ENCODE measurements around the gene ME3.
A peak's percentile ranks its signal among the peaks of the same experiment; 100 is the strongest.
"Not testable (repeated sequence)": the region's sequence is repeated elsewhere in the genome, so short reads cannot be mapped to it uniquely, and the experiment has no call there.

ME3 gene

GRCh38 chr11:86660736-86661135 lies 11.7 kb downstream of the ME3 start:
- peaks cover 0 to 2% of the 10 kb centered on the region in 2 donors for H3K9me3 ChIP-seq (replicated peaks in 1 of 2; ENCODE audit: control insufficient read depth in 2 of 2, insufficient read depth in 1 of 2, low read depth in 1 of 2, low read length in 2 of 2)
- peaks cover 0 to 14% of the 10 kb centered on the region in 2 donors for H3K4me1 ChIP-seq (ENCODE audit: control insufficient read depth in 2 of 2, insufficient read depth in 1 of 2, low read depth in 1 of 2, low read length in 2 of 2)
- no CpG with 5 or more reads among the region's 2 CpGs for WGBS, 2 donors (ENCODE audit: extremely low coverage in 2 of 2, insufficient read length in 2 of 2, insufficient replicate concordance in 1 of 2)
- H3K14ac ChIP-seq (ENCODE audit: low read length): no peak overlapping the region
- no peak overlapping the region for H4K8ac ChIP-seq (ENCODE audit: low read depth, low read length)
- H3K27ac ChIP-seq (replicated peaks; ENCODE audit: low read length): no peak overlapping the region
- H4K91ac ChIP-seq (ENCODE audit: low read depth, low read length, poor library complexity): no peak overlapping the region
- no peak overlapping the region for H3K4me2 ChIP-seq (ENCODE audit: insufficient read depth, low read length, poor library complexity, severe bottlenecking)
- peaks cover 0 to 13% of the 10 kb centered on the region in 2 donors for H3K36me3 ChIP-seq (replicated peaks in 1 of 2; ENCODE audit: control insufficient read depth in 2 of 2, insufficient read depth in 2 of 2, low read length in 2 of 2)
- no peak overlapping the region for H3K4ac ChIP-seq (ENCODE audit: low read length)
- H3K4me3 ChIP-seq (ENCODE audit: low read length in 2 of 2): no peak overlapping the region
- H2BK5ac ChIP-seq (ENCODE audit: low read length): no peak overlapping the region
- H3K23ac ChIP-seq (ENCODE audit: low read depth, low read length, poor library complexity): no peak overlapping the region
- H3K9ac ChIP-seq (ENCODE audit: low read depth, low read length, poor library complexity): no peak overlapping the region
- H3K79me1 ChIP-seq (ENCODE audit: low read depth, low read length): peaks cover 2% of the 10 kb centered on the region
- no peak overlapping the region for H2BK15ac ChIP-seq (ENCODE audit: low read length)
- no peak overlapping the region for H2AK5ac ChIP-seq (ENCODE audit: low read depth, low read length)
- no peak for DNase-seq (ENCODE audit: low spot score)
- no peak overlapping the region for H3K18ac ChIP-seq (ENCODE audit: low read length)
- H3K27me3 ChIP-seq (ENCODE audit: control insufficient read depth in 3 of 3, insufficient read depth in 3 of 3, low read depth in 1 of 3, low read length in 3 of 3): no peaks in the 10 kb centered on the region
- H2AFZ ChIP-seq (ENCODE audit: low read length): no peak overlapping the region
- no peak overlapping the region for H2BK12ac ChIP-seq (ENCODE audit: low read length)
- no peak overlapping the region for H2BK120ac ChIP-seq (ENCODE audit: low read depth, low read length)

DNA sequence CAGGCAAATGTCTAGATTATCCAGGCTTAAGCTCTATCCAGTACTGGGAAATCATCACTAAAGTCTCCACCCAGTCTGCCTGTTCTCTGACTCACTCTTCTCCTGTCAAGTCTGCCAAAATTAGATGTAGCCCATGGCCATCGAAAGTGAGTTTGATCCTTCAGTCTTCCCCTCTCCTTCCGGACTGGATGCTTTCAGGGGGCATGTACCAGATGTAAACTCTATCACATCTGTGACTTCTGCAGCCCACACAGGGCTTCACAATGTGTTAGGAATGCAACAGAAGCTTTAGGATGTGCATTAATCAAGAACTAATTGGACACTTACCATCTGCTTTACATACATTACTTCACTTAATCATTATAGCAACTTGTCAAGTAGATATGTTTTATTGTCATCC lies 12.3 kb downstream of the ME3 start:
- H2BK15ac ChIP-seq (ENCODE audit: low read length): no peak overlapping the region
- peaks cover 0 to 2% of the 10 kb centered on the region in 2 donors for H3K9me3 ChIP-seq (replicated peaks in 1 of 2; ENCODE audit: control insufficient read depth in 2 of 2, insufficient read depth in 1 of 2, low read depth in 1 of 2, low read length in 2 of 2)
- peaks cover 0 to 12% of the 10 kb centered on the region in 2 donors for H3K4me1 ChIP-seq (ENCODE audit: control insufficient read depth in 2 of 2, insufficient read depth in 1 of 2, low read depth in 1 of 2, low read length in 2 of 2)
- H2BK12ac ChIP-seq (ENCODE audit: low read length): no peak overlapping the region
- no peaks in the 10 kb centered on the region for H3K27me3 ChIP-seq (ENCODE audit: control insufficient read depth in 3 of 3, insufficient read depth in 3 of 3, low read depth in 1 of 3, low read length in 3 of 3)
- no peak overlapping the region for H3K4ac ChIP-seq (ENCODE audit: low read length)
- H3K18ac ChIP-seq (ENCODE audit: low read length): no peak overlapping the region
- H4K91ac ChIP-seq (ENCODE audit: low read depth, low read length, poor library complexity): no peak overlapping the region
- H2BK120ac ChIP-seq (ENCODE audit: low read depth, low read length): no peak overlapping the region
- H3K23ac ChIP-seq (ENCODE audit: low read depth, low read length, poor library complexity): no peak overlapping the region
- no peak overlapping the region for H3K4me2 ChIP-seq (ENCODE audit: insufficient read depth, low read length, poor library complexity, severe bottlenecking)
- H2AK5ac ChIP-seq (ENCODE audit: low read depth, low read length): no peak overlapping the region
- no peak overlapping the region for H3K27ac ChIP-seq (replicated peaks; ENCODE audit: low read length)
- H3K9ac ChIP-seq (ENCODE audit: low read depth, low read length, poor library complexity): no peak overlapping the region
- no peak overlapping the region for H2BK5ac ChIP-seq (ENCODE audit: low read length)
- no peak overlapping the region for H3K14ac ChIP-seq (ENCODE audit: low read length)
- no peak for DNase-seq (ENCODE audit: low spot score)
- H3K36me3 ChIP-seq (replicated peaks in 1 of 2; ENCODE audit: control insufficient read depth in 2 of 2, insufficient read depth in 2 of 2, low read length in 2 of 2): peaks cover 0 to 10% of the 10 kb centered on the region in 2 donors
- no CpG with 5 or more reads among the region's 2 CpGs for WGBS, 2 donors (ENCODE audit: extremely low coverage in 2 of 2, insufficient read length in 2 of 2, insufficient replicate concordance in 1 of 2)
- no peak overlapping the region for H4K8ac ChIP-seq (ENCODE audit: low read depth, low read length)
- peaks cover 2% of the 10 kb centered on the region for H3K79me1 ChIP-seq (ENCODE audit: low read depth, low read length)
- no peak overlapping the region for H2AFZ ChIP-seq (ENCODE audit: low read length)
- H3K4me3 ChIP-seq (ENCODE audit: low read length in 2 of 2): no peak overlapping the region

- no peak overlapping the region for H3K4me3 ChIP-seq (ENCODE audit: low read length in 2 of 2)
- no peak overlapping the region for H3K9ac ChIP-seq (ENCODE audit: low read depth, low read length, poor library complexity)
- no peak overlapping the region for H3K23ac ChIP-seq (ENCODE audit: low read depth, low read length, poor library complexity)
- H3K14ac ChIP-seq (ENCODE audit: low read length): no peak overlapping the region
- no peaks in the 10 kb centered on the region for H3K27me3 ChIP-seq (ENCODE audit: control insufficient read depth in 3 of 3, insufficient read depth in 3 of 3, low read depth in 1 of 3, low read length in 3 of 3)
- H3K4me2 ChIP-seq (ENCODE audit: insufficient read depth, low read length, poor library complexity, severe bottlenecking): no peak overlapping the region
- no peak overlapping the region for H2BK5ac ChIP-seq (ENCODE audit: low read length)
- no peak overlapping the region for H2BK15ac ChIP-seq (ENCODE audit: low read length)
- peaks cover 0 to 2% of the 10 kb centered on the region in 2 donors for H3K9me3 ChIP-seq (replicated peaks in 1 of 2; ENCODE audit: control insufficient read depth in 2 of 2, insufficient read depth in 1 of 2, low read depth in 1 of 2, low read length in 2 of 2)
- H2AFZ ChIP-seq (ENCODE audit: low read length): no peak overlapping the region
- no peaks in the 10 kb centered on the region for H3K79me1 ChIP-seq (ENCODE audit: low read depth, low read length)
- DNase-seq (ENCODE audit: low spot score): no peak
- H4K91ac ChIP-seq (ENCODE audit: low read depth, low read length, poor library complexity): no peak overlapping the region
- H2BK12ac ChIP-seq (ENCODE audit: low read length): no peak overlapping the region
- H2BK120ac ChIP-seq (ENCODE audit: low read depth, low read length): no peak overlapping the region
- H3K18ac ChIP-seq (ENCODE audit: low read length): no peak overlapping the region
- peaks cover 0 to 2% of the 10 kb centered on the region in 2 donors for H3K36me3 ChIP-seq (replicated peaks in 1 of 2; ENCODE audit: control insufficient read depth in 2 of 2, insufficient read depth in 2 of 2, low read length in 2 of 2)
- no peak overlapping the region for H4K8ac ChIP-seq (ENCODE audit: low read depth, low read length)
- no peak overlapping the region for H3K27ac ChIP-seq (replicated peaks; ENCODE audit: low read length)
- peaks cover 0 to 8% of the 10 kb centered on the region in 2 donors for H3K4me1 ChIP-seq (ENCODE audit: control insufficient read depth in 2 of 2, insufficient read depth in 1 of 2, low read depth in 1 of 2, low read length in 2 of 2)
- H3K4ac ChIP-seq (ENCODE audit: low read length): no peak overlapping the region
- whole genome bisulfite sequencing, 2 donors (ENCODE audit: extremely low coverage in 2 of 2, insufficient read length in 2 of 2, insufficient replicate concordance in 1 of 2): no CpG with 5 or more reads among the region's 1 CpG
- no peak overlapping the region for H2AK5ac ChIP-seq (ENCODE audit: low read depth, low read length)
Measured at GRCh38 chr11:86658534-86658933, 13.9 kb downstream of the ME3 start.

DNA sequence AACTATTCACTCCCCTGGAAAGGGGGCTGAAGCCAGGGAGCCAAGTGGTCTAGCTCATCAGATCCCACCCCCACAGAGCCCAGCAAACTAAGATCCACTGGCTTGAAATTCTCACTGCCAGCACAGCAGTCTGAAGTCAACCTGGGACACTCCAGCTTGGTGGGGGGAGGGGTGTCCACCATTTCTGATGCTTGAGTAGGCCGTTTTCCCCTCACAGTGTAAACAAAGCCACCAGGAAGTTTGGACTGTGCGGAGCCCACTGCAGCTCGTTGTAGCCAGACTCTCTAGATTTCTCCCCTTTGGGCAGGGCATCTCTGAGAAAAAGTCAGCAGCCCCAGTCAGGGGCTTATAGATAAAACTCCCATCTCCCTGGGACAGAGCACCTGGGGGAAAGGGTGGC lies 27.2 kb downstream of the ME3 start:
- H4K91ac ChIP-seq (ENCODE audit: low read depth, low read length, poor library complexity); H2BK120ac ChIP-seq (ENCODE audit: low read depth, low read length); H2BK15ac ChIP-seq (ENCODE audit: low read length); H3K4me2 ChIP-seq (ENCODE audit: insufficient read depth, low read length, poor library complexity, severe bottlenecking); H2AK5ac ChIP-seq (ENCODE audit: low read depth, low read length); H3K4me3 ChIP-seq (ENCODE audit: low read length in 2 of 2); H3K9ac ChIP-seq (ENCODE audit: low read depth, low read length, poor library complexity); H3K23ac ChIP-seq (ENCODE audit: low read depth, low read length, poor library complexity); H3K27ac ChIP-seq (replicated peaks; ENCODE audit: low read length); H3K4ac ChIP-seq (ENCODE audit: low read length); H3K79me1 ChIP-seq (ENCODE audit: low read depth, low read length); H4K8ac ChIP-seq (ENCODE audit: low read depth, low read length); H3K4me1 ChIP-seq (ENCODE audit: control insufficient read depth in 2 of 2, insufficient read depth in 1 of 2, low read depth in 1 of 2, low read length in 2 of 2); H3K27me3 ChIP-seq (ENCODE audit: control insufficient read depth in 3 of 3, insufficient read depth in 3 of 3, low read depth in 1 of 3, low read length in 3 of 3); H3K9me3 ChIP-seq (replicated peaks in 1 of 2; ENCODE audit: control insufficient read depth in 2 of 2, insufficient read depth in 1 of 2, low read depth in 1 of 2, low read length in 2 of 2); H3K36me3 ChIP-seq (replicated peaks in 1 of 2; ENCODE audit: control insufficient read depth in 2 of 2, insufficient read depth in 2 of 2, low read length in 2 of 2); H2BK5ac ChIP-seq (ENCODE audit: low read length); H3K14ac ChIP-seq (ENCODE audit: low read length); H3K18ac ChIP-seq (ENCODE audit: low read length); DNase-seq (ENCODE audit: low spot score); H2BK12ac ChIP-seq (ENCODE audit: low read length): not testable (repeated sequence)
- no CpG with 5 or more reads among the region's 3 CpGs for WGBS, 2 donors (ENCODE audit: extremely low coverage in 2 of 2, insufficient read length in 2 of 2, insufficient replicate concordance in 1 of 2)
- peak overlapping the region; percentile 56 for H2AFZ ChIP-seq (ENCODE audit: low read length)

All from neuronal stem cell (in vitro differentiated cells).